NT2/D1 (cell line): ENCODE measurements around the gene MPZL1.
"Not testable (repeated sequence)": the region's sequence is repeated elsewhere in the genome, so short reads cannot be mapped to it uniquely, and the experiment has no call there.

Experiments used
- DNase-seq: peaks from one replicate; pipeline ENCODE4 v3.0.0-alpha.2; 2011; ENCODE audit warnings: low read depth, low spot score
- H3K27me3 ChIP-seq: 2 replicates; pipeline ENCODE4 v1.6.0; 2011; ENCODE audit warnings: mild to moderate bottlenecking; ENCODE audit not compliant: insufficient read length, insufficient read depth
- H3K36me3 ChIP-seq: 2 replicates; pipeline ENCODE4 v1.6.1; 2011; ENCODE audit warnings: mild to moderate bottlenecking, low read length, mixed read lengths; ENCODE audit not compliant: insufficient read depth, insufficient read length
- H3K4me1 ChIP-seq: 2 replicates; pipeline ENCODE4 v1.5.1; 2011; ENCODE audit not compliant: insufficient read depth, insufficient read length
- H3K4me3 ChIP-seq: 2 replicates; pipeline ENCODE4 v1.5.1; 2011; ENCODE audit warnings: low read depth; ENCODE audit not compliant: insufficient read length
- H3K9ac ChIP-seq: 2 replicates; pipeline ENCODE4 v1.6.0; 2011; ENCODE audit warnings: low read depth; ENCODE audit not compliant: insufficient read length
- H3K9me3 ChIP-seq: 2 replicates; pipeline ENCODE4 v1.5.1; 2011; ENCODE audit warnings: mild to moderate bottlenecking, low read length; ENCODE audit not compliant: insufficient read depth
- SUZ12 ChIP-seq: IDR thresholded peaks from 2 replicates; pipeline ENCODE4 v1.6.1; 2011; ENCODE audit not compliant: insufficient read length, insufficient read depth; ENCODE audit errors: extremely low read depth
- YY1 ChIP-seq: IDR thresholded peaks from 2 replicates; pipeline ENCODE4 v1.6.1; 2011; ENCODE audit not compliant: insufficient read length, insufficient read depth
- ZNF274 ChIP-seq: IDR thresholded peaks from 2 replicates; pipeline ENCODE4 v1.6.1; 2011; ENCODE audit warnings: mild to moderate bottlenecking, low read depth, low read length

The MPZL1 gene

GRCh38 chr1:167714098-167714438 lies 7.7 kb upstream of the MPZL1 start:
- peaks cover 26% of the 10 kb centered on the region for H3K27me3 ChIP-seq
- H3K9ac ChIP-seq: peak overlapping the region; percentile 99
- no peaks in the 10 kb centered on the region for H3K36me3 ChIP-seq
- no peak for DNase-seq
- no peak for TF ChIP-seq YY1
- TF ChIP-seq SUZ12: no peak
- TF ChIP-seq ZNF274: no peak
- H3K9me3 ChIP-seq: no peaks in the 10 kb centered on the region
- H3K4me1 ChIP-seq: no peaks in the 10 kb centered on the region
- peak overlapping the region; percentile 92 for H3K4me3 ChIP-seq

- no peaks in the 10 kb centered on the region for H3K36me3 ChIP-seq
- peaks cover 26% of the 10 kb centered on the region for H3K27me3 ChIP-seq
- TF ChIP-seq ZNF274 (no peak), SUZ12 (no peak), YY1 (no peak)
- H3K9ac ChIP-seq: peak overlapping the region; percentile 99
- no peak for DNase-seq
- peak overlapping the region; percentile 92 for H3K4me3 ChIP-seq
- H3K4me1 ChIP-seq: no peaks in the 10 kb centered on the region
- H3K9me3 ChIP-seq: no peaks in the 10 kb centered on the region
Measured at GRCh38 chr1:167714439-167715156, 7.2 kb upstream of the MPZL1 start.

- Histone ChIP-seq H3K4me1 (no peaks in the 10 kb centered on the region), H3K36me3 (no peaks in the 10 kb centered on the region), H3K4me3 (peak overlapping the region; percentile 92), H3K9me3 (no peaks in the 10 kb centered on the region), H3K9ac (peak overlapping the region; percentile 81), H3K27me3 (peaks cover 26% of the 10 kb centered on the region)
- DNase-seq: peak; percentile 93
- TF ChIP-seq SUZ12: no peak
- no peak for TF ChIP-seq ZNF274
- TF ChIP-seq YY1: no peak
Measured at GRCh38 chr1:167715157-167715999, 6.4 kb upstream of the MPZL1 start.

GRCh38 chr1:167716000-167716271 lies 5.8 kb upstream of the MPZL1 start:
- Histone ChIP-seq H3K4me1 (no peaks in the 10 kb centered on the region), H3K4me3 (peak overlapping the region; percentile 92), H3K27me3 (peaks cover 26% of the 10 kb centered on the region), H3K9me3 (no peaks in the 10 kb centered on the region), H3K36me3 (no peaks in the 10 kb centered on the region), H3K9ac (peak overlapping the region; percentile 81)
- TF ChIP-seq YY1 (no peak), ZNF274 (no peak), SUZ12 (no peak)
- no peak for DNase-seq

- no peak for DNase-seq
Measured at GRCh38 chr1:167717351-167717750, 4.4 kb upstream of the MPZL1 start.

GRCh38 chr1:167718914-167719691 lies 2.7 kb upstream of the MPZL1 start:
- no peak overlapping the region for H3K4me3 ChIP-seq

More at GRCh38 chr1:167717351-167717750, 4.4 kb upstream of the MPZL1 start:
- TF ChIP-seq ZNF274 (no peak), SUZ12 (no peak), YY1 (no peak)
- Histone ChIP-seq H3K4me3 (no peak overlapping the region), H3K9me3 (no peaks in the 10 kb centered on the region), H3K9ac (no peak overlapping the region), H3K27me3 (peaks cover 16% of the 10 kb centered on the region), H3K4me1 (no peaks in the 10 kb centered on the region), H3K36me3 (no peaks in the 10 kb centered on the region)

GRCh38 chr1:167719715-167720421 lies 1.9 kb upstream of the MPZL1 start:
- DNase-seq, H3K4me1 ChIP-seq: not testable (repeated sequence)

More at GRCh38 chr1:167718914-167719691, 2.7 kb upstream of the MPZL1 start:
- no peak for DNase-seq
- Histone ChIP-seq H3K27me3 (no peaks in the 10 kb centered on the region), H3K36me3 (peaks cover 4% of the 10 kb centered on the region), H3K9me3 (no peaks in the 10 kb centered on the region), H3K4me1 (no peaks in the 10 kb centered on the region), H3K9ac (peak overlapping the region; percentile 23)
- no peak for TF ChIP-seq SUZ12
- TF ChIP-seq ZNF274: no peak
- no peak for TF ChIP-seq YY1

More at GRCh38 chr1:167719715-167720421, 1.9 kb upstream of the MPZL1 start:
- H3K36me3 ChIP-seq: peaks cover 12% of the 10 kb centered on the region
- H3K9ac ChIP-seq, H3K4me3 ChIP-seq, H3K9me3 ChIP-seq, H3K27me3 ChIP-seq: not testable (repeated sequence)
